Ovary (tissue), 9 donors: Measurements from ENCODE around the gene NPTN. TPM values are rescaled to one million over a fixed set of nuclear protein-coding genes. Genes with fewer than 3 reads are reported as not detected.

ENCODE experiments used
- DNase-seq, 5 donors: peaks; one replicate each; pipeline ENCODE4 v3.0.0-alpha.2; 2019 to 2020
- H3K27ac ChIP-seq, 2 donors: fragments of 200-600 bp; one replicate each; pipeline versions ENCODE4 v1.5.1 to v1.8.0; 2019 to 2022
- H3K27me3 ChIP-seq: fragments of 200-600 bp; one replicate; pipeline ENCODE4 v1.8.0; 2022
- H3K36me3 ChIP-seq: fragments of 200-600 bp; sonication (generic); one replicate; pipeline ENCODE4 v1.5.1; 2019
- H3K4me1 ChIP-seq: one replicate; pipeline ENCODE4 v1.8.1; 2013; ENCODE audit warnings: mild to moderate bottlenecking, moderate library complexity; ENCODE audit not compliant: insufficient read depth
- H3K4me3 ChIP-seq: fragments of 200-600 bp; sonication (generic); one replicate; pipeline ENCODE4 v1.5.1; 2017
- H3K9me3 ChIP-seq, 2 donors: fragments of 200-600 bp in 1 of 2; sonication (generic) in 1 of 2; one replicate each; pipeline versions ENCODE4 v1.5.1 to v1.8.1; 2013 to 2019; ENCODE audit warnings: mild to moderate bottlenecking in 1 of 2, moderate library complexity in 1 of 2
- CTCF ChIP-seq, 3 donors: fragments of 450-650 bp in 2 of 3; fragments of 200-600 bp in 1 of 3; IDR thresholded peaks; one replicate each; pipeline versions ENCODE4 v1.5.1 to v1.8.0; 2016 to 2022; ENCODE audit warnings: antibody characterized with exemption in 3 of 3, mild to moderate bottlenecking in 1 of 3
- EP300 ChIP-seq: sonication (generic); formaldehyde crosslinking; IDR thresholded peaks from one replicate; pipeline ENCODE4 v1.6.1; 2017; ENCODE audit warnings: antibody characterized with exemption
- POLR2A ChIP-seq: fragments of 450-650 bp; IDR thresholded peaks from one replicate; pipeline ENCODE4 v1.6.1; 2017; ENCODE audit warnings: antibody characterized with exemption, mild to moderate bottlenecking, moderate library complexity
- WGBS, 3 donors: extraction: QIAGEN DNeasy Blood & Tissue Kit in 1 of 3; methylation state at CpG; one replicate each; pipeline versions ENCODE4 v1.1.5 to v1.1.7; 2013 to 2017; 5-methylcytosine and 5-hydroxymethylcytosine counted together
- intact Hi-C, 4 donors: fragments of 100-400 bp; cut with DNase I; formaldehyde crosslinking; loops; one replicate each; pipeline versions ENCODE4 v1.11.0 to v1.15.1; 2022 to 2023
- polyA plus RNA-seq, 2 donors: library from polyadenylated mRNA; stranded (reverse); fragments of 200-250 nt in 1 of 2; fragments of 350-450 nt in 1 of 2; fragmentation: Illumina TruSeq in 1 of 2; extraction: RNeasy Lipid Tissue Mini Kit (QIAGEN cat#74804) in 1 of 2; gene quantifications; one replicate each; pipeline ENCODE4 v1.2.3, GENCODE V29; 2013 to 2014
- total RNA-seq, 7 donors: library from RNA; depleted of rRNA in 2 of 7; stranded (reverse); fragments of >200 nt in 2 of 7; fragmentation: NEBNext Ultra II Directional in 3 of 7; extraction: Animal tissue kit (Norgen Biotek cat#: 25700) in 3 of 7; gene quantifications; one replicate each; pipeline versions ENCODE4 v1.1.0 to v1.2.4, GENCODE V29; 2016 to 2023
- donor health status: DM: no; HTN: no; CAD: no; lungs with moderate emphysema.
- donor health status: DM: no; HTN: no; CAD: no.
- donor health status: Bipolar disorder and iron deficiency.
- donor health status: DM: yes; HTN: yes; CAD: no.
- donor health status: DM: no; HTN: no; CAD: no.
- donor health status: DM: yes; HTN: yes; CAD: no.

Gene NPTN
- total and polyA plus RNA-seq, 9 donors: 39.2 to 245 (median 82.0) TPM

DNA sequence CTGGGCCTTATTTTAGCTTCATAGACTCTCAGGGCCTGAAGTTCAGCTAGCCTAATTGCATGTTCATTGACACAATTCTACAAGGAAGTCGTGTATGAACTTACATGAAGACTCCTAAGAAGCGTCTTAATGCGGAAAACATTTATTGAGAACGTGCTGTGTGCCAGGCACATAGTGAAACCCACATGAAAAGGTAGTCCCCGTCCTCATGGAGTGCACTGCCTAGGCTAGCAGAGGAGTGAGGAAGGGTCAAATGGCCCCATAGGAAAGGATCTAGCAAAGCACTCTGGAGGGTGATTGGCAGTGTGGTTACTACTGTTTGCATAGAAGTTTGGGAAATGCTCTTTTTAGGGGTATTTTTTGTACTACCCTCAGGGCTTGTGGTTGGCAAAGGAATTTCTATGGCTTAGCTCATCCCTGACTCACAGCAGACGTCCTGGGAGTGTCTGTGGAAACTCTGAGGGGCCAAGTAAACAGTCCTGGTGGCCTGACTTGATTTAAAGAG, 854 bp upstream of the NPTN start:
- intact Hi-C loops: loop anchor here (5.0 to 10.0 kb wide), 4 partner anchors 67 to 849 kb away; partner anchors contain the start of gene ADPGK (in 1 of the 4)
- TF ChIP-seq EP300 (no peak), CTCF (IDR thresholded peaks at IDR 0.05) (no peak), POLR2A (no peak)
- no peaks in the 10 kb centered on the region for H3K27me3 ChIP-seq
- WGBS, 3 donors: 57 to 61% (median 60%) methylated on average over 6 of the region's 6 CpGs
- H3K4me1 ChIP-seq: peaks cover 6% of the 10 kb centered on the region
- no peak for DNase-seq
- no peaks in the 10 kb centered on the region for H3K36me3 ChIP-seq
- H3K4me3 ChIP-seq: peak overlapping the region; percentile 21
- no peaks in the 10 kb centered on the region for H3K9me3 ChIP-seq
- H3K27ac ChIP-seq: peak overlapping the region in 1 of 2 donors; percentile 65

GRCh38 chr15:73632670-73633058, 525 bp downstream of the NPTN start:
- TF ChIP-seq EP300 (no peak), POLR2A (no peak), CTCF (IDR thresholded peaks at IDR 0.05) (no peak)
- DNase-seq: no peak
- Histone ChIP-seq H3K4me1 (peaks cover 6% of the 10 kb centered on the region), H3K4me3 (peak overlapping the region; percentile 91), H3K9me3 (no peaks in the 10 kb centered on the region), H3K36me3 (no peaks in the 10 kb centered on the region), H3K27ac (peak overlapping the region; percentile 77 to 80), H3K27me3 (no peaks in the 10 kb centered on the region)
- intact Hi-C loops: loop anchor here (5.0 to 10.0 kb wide), 4 partner anchors 65 to 848 kb away; partner anchors contain the start of gene ADPGK (in 1 of the 4)
- WGBS, 3 donors: 0 to 2% (median 1%) methylated on average over 27 to 40 of the region's 40 CpGs

- peak overlapping the region; percentile 91 for H3K4me3 ChIP-seq
- WGBS, 3 donors: 2 to 4% (median 4%) methylated on average over 6 of the region's 6 CpGs
- peak in 2 of 5 donors; percentile 33 to 38 for DNase-seq
- no peaks in the 10 kb centered on the region for H3K9me3 ChIP-seq
- H3K27me3 ChIP-seq: no peaks in the 10 kb centered on the region
- H3K27ac ChIP-seq: peak overlapping the region; percentile 77 to 80
- TF ChIP-seq EP300 (no peak), CTCF (IDR thresholded peaks at IDR 0.05) (no peak), POLR2A (peak; percentile 15)
- no peaks in the 10 kb centered on the region for H3K36me3 ChIP-seq
- H3K4me1 ChIP-seq: peaks cover 6% of the 10 kb centered on the region
- intact Hi-C loops: loop anchor here (5.0 to 10.0 kb wide), 4 partner anchors 65 to 847 kb away; partner anchors contain the start of gene ADPGK (in 1 of the 4)
Measured at GRCh38 chr15:73631915-73632669, 1.1 kb downstream of the NPTN start.

DNA sequence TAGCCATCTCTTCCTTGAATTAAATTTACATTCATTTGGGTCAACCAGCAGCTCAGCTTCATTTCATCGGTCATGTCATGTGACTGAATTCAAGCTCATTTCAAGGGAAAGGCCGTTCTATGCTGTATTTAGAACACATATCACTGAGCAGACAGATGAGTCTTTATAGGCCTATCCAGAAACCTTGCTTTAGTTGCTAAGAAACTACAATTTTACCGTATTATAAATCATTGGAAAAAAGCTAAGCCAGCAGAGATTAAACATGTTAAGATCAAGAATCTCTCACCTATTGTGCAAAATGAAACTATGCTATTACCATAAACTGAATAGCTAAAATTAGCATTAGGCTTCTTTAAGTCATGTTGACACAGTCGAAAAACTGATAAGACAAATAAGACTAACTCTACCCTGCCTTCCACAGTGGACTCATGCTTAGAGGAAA, 2.2 kb downstream of the NPTN start:
- Histone ChIP-seq H3K27me3 (no peaks in the 10 kb centered on the region), H3K27ac (no peak overlapping the region), H3K4me1 (peaks cover 6% of the 10 kb centered on the region), H3K36me3 (no peaks in the 10 kb centered on the region), H3K9me3 (no peaks in the 10 kb centered on the region), H3K4me3 (no peak overlapping the region)
- intact Hi-C loops: loop anchor here (5.0 to 10.0 kb wide), 4 partner anchors 64 to 846 kb away; partner anchors contain the start of gene ADPGK (in 1 of the 4)
- no peak for DNase-seq
- TF ChIP-seq CTCF (IDR thresholded peaks at IDR 0.05): no peak
- no peak for TF ChIP-seq POLR2A
- no peak for TF ChIP-seq EP300
- WGBS, 3 donors: 11 to 18% (median 13%) methylated on average over 4 of the region's 4 CpGs
